DOHH2 (cell line): ENCODE results near the gene RPS2.
"Not testable (repeated sequence)": the region's sequence is repeated elsewhere in the genome, so short reads cannot be mapped to it uniquely, and the experiment has no call there.

Experiments used
- H3F3A ChIP-seq: fragments of 200-600 bp; sonication (generic), shearing (Covaris generic); 2 replicates; pipeline ENCODE4 v1.6.0; 2016; ENCODE audit warnings: antibody characterized with exemption, mild to moderate bottlenecking; ENCODE audit not compliant: control insufficient read depth, insufficient read depth
- H3K27ac ChIP-seq: fragments of 200-600 bp; sonication (generic); 2 replicates; pipeline ENCODE4 v1.5.1; 2014; ENCODE audit warnings: low read depth, mild to moderate bottlenecking, low read length, moderate library complexity
- H3K27me3 ChIP-seq: fragments of 200-600 bp; sonication (generic); 2 replicates; pipeline ENCODE4 v1.6.1; 2014; ENCODE audit warnings: mild to moderate bottlenecking, low read length, mixed read lengths; ENCODE audit not compliant: control insufficient read depth
- H3K36me3 ChIP-seq: fragments of 200-600 bp; sonication (generic); 2 replicates; pipeline ENCODE4 v1.6.1; 2014; ENCODE audit warnings: mild to moderate bottlenecking, low read length, moderate library complexity, mixed read lengths; ENCODE audit not compliant: control insufficient read depth
- H3K4me1 ChIP-seq: fragments of 200-600 bp; sonication (generic); 2 replicates; pipeline ENCODE4 v1.6.1; 2014; ENCODE audit warnings: mild to moderate bottlenecking, low read length, mixed read lengths; ENCODE audit not compliant: control insufficient read depth
- H3K4me2 ChIP-seq: fragments of 200-600 bp; sonication (generic); 2 replicates; pipeline ENCODE4 v1.6.0; 2014; ENCODE audit warnings: mild to moderate bottlenecking, low read length, moderate library complexity
- H3K4me3 ChIP-seq: fragments of 200-600 bp; sonication (generic); 2 replicates; pipeline ENCODE4 v1.5.1; 2014; ENCODE audit warnings: mild to moderate bottlenecking, low read length, mixed read lengths
- H3K79me2 ChIP-seq: fragments of 200-600 bp; sonication (generic); 2 replicates; pipeline ENCODE4 v1.6.1; 2014; ENCODE audit warnings: mild to moderate bottlenecking, low read length, mixed read lengths; ENCODE audit not compliant: control insufficient read depth
- H3K9me2 ChIP-seq: fragments of 200-600 bp; sonication (generic); replicated peaks from 2 replicates; pipeline ENCODE4 v1.6.1; 2014; ENCODE audit warnings: mild to moderate bottlenecking, low read length, mixed read lengths; ENCODE audit not compliant: control insufficient read depth
- H3K9me3 ChIP-seq: fragments of 200-600 bp; sonication (generic); 2 replicates; pipeline ENCODE4 v1.6.1; 2014; ENCODE audit warnings: antibody characterized with exemption, low read length, mixed read lengths; ENCODE audit not compliant: control insufficient read depth, insufficient read depth
- H4K20me1 ChIP-seq: fragments of 200-600 bp; sonication (generic); 2 replicates; pipeline ENCODE4 v1.6.0; 2014; ENCODE audit warnings: low read depth, mild to moderate bottlenecking, antibody characterized with exemption, low read length, moderate library complexity; ENCODE audit not compliant: control insufficient read depth, insufficient read depth
- CTCF ChIP-seq: fragments of 200-600 bp; sonication (generic); IDR thresholded peaks from one replicate; pipeline ENCODE4 v1.5.1; 2014; ENCODE audit warnings: antibody characterized with exemption, mild to moderate bottlenecking, low read depth, low read length; ENCODE audit not compliant: poor library complexity, severe bottlenecking
- EZH2phosphoT487 ChIP-seq: fragments of 200-600 bp; sonication (generic); IDR thresholded peaks from 2 replicates; pipeline ENCODE4 v1.6.1; 2017; ENCODE audit warnings: borderline replicate concordance, mild to moderate bottlenecking, antibody characterized with exemption, low read length, moderate library complexity, mixed read lengths

The RPS2 gene

DNA sequence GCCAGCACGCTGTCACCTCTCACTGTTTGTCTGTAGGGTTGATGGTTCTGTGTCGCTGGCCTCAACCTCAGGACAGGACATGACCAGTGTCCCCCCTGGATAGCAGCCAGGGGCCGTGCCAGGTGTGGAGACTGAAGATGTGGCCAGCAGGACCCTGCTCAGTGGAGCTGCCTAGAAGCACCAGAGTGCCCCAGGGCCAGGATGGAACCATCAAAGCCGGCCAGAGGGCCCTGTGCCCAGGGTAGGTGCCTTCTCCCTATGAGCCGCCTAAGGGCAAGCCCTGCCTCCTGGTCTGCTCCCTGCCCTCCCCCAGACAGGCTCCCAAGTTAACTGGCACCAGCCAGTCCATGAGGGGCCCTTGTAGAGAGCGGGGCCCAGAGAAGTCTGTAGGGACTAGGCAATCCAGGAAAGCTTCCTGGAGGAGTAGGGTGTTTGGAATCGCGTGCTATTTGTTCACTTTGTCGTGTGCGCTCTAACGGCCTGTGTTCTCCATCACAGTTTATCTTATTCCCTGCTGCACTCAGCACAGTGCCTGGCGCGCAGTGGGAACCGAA is 5.8 kb downstream of the RPS2 start:
- Histone ChIP-seq H3K9me3 (no peaks in the 10 kb centered on the region), H3K4me3 (peak overlapping the region; percentile 98), H3F3A (peaks cover 35% of the 10 kb centered on the region), H3K27ac (no peak overlapping the region), H3K36me3 (peaks cover 42% of the 10 kb centered on the region), H3K4me2 (peak overlapping the region; percentile 99), H3K27me3 (no peaks in the 10 kb centered on the region), H4K20me1 (peaks cover 6% of the 10 kb centered on the region), H3K79me2 (peaks cover 33% of the 10 kb centered on the region), H3K4me1 (peaks cover 34% of the 10 kb centered on the region), H3K9me2 (no peaks in the 10 kb centered on the region)
- TF ChIP-seq EZH2phosphoT487 (no peak), CTCF (no peak)

DNA sequence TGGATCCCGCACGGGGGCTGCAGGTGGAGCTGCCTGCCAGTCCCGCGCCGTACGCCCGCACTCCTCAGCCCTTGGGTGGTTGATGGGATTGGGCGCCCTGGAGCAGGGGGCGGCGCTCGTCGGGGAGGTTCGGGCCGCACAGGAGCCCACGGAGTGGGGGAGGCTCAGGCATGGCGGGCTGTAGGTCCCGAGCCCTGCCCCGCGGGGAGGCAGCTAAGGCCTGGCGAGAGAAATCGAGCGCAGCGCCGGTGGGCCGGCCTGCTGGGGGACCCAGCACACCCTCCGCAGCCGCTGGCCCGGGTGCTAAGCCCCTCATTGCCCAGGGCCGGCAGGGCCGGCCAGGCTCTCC is 6.5 kb downstream of the RPS2 start:
- H3K36me3 ChIP-seq: peaks cover 35% of the 10 kb centered on the region
- peaks cover 27% of the 10 kb centered on the region for H3K79me2 ChIP-seq
- not testable (repeated sequence) for H3K4me2 ChIP-seq, H4K20me1 ChIP-seq, H3K27ac ChIP-seq, H3K9me3 ChIP-seq, H3K4me3 ChIP-seq, H3K27me3 ChIP-seq, H3K9me2 ChIP-seq
- H3F3A ChIP-seq: peaks cover 29% of the 10 kb centered on the region
- peaks cover 34% of the 10 kb centered on the region for H3K4me1 ChIP-seq

DNA sequence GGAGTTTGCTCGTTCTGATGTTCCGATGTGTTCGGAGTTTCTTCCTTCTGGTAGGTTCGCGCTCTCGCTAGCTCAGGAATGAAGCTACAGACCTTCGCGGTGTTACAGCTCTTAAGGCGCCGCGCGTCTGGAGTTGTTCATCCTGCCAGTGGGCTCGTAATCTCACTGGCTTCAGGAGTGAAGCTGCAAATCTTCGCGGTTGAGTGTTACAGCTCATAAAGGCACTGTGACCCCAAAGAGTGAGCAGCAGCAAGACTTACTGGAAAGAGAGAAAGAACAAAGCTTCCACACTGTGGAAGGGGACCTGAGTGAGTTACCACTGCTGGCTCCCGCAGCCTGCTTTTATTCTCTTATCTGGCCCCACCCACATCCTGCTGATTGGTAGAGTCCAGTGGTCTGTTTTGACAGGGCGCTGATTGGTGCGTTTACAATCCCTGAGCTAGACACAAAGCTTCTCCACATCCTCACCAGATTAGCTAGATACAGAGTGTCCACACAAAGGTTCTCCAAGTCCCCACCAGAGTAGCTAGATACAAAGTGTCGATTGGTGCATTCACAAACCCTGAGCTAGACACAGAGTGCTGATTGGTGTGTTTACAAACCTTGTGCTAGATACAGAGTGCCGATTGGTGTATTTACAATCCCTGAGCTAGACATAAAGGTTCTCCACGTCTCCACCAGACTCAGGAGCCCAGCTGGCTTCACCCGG is 7.0 kb downstream of the RPS2 start:
- H3K9me2 ChIP-seq, H3K4me3 ChIP-seq, H3K9me3 ChIP-seq, H4K20me1 ChIP-seq, H3K27ac ChIP-seq, H3K4me2 ChIP-seq, H3K27me3 ChIP-seq: not testable (repeated sequence)
- H3F3A ChIP-seq: peaks cover 23% of the 10 kb centered on the region
- peaks cover 29% of the 10 kb centered on the region for H3K4me1 ChIP-seq
- peaks cover 21% of the 10 kb centered on the region for H3K79me2 ChIP-seq
- H3K36me3 ChIP-seq: peaks cover 30% of the 10 kb centered on the region

DNA sequence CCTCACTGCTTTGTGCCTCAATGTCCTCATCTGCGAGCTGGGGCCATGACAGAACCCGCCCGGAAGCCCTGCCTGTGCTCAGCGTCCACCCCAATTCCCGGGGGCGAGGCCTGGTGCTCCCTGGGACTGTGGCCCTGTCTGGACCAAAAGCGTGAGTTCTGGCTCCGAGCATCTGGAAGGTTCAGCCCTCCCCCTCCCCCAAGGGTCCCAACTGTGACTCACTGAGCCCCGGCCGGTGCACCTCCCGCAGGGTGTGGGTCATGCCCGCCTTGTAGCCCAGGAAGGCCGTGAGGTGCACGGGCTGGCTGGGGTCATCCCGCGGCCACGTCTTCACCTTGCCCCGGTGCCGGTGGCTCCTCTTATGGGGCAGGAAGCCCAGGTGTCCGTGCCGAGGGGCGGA is 10.9 kb downstream of the RPS2 start:
- Histone ChIP-seq H3K4me1 (peaks cover under 1% of the 10 kb centered on the region), H3F3A (no peaks in the 10 kb centered on the region), H4K20me1 (no peaks in the 10 kb centered on the region), H3K36me3 (no peaks in the 10 kb centered on the region), H3K4me3 (no peak overlapping the region), H3K4me2 (no peak overlapping the region), H3K9me3 (no peaks in the 10 kb centered on the region), H3K27ac (no peak overlapping the region), H3K27me3 (no peaks in the 10 kb centered on the region), H3K79me2 (no peaks in the 10 kb centered on the region), H3K9me2 (no peaks in the 10 kb centered on the region)
- TF ChIP-seq CTCF (no peak), EZH2phosphoT487 (no peak)
